ENCODE data around the gene ARHGAP22. TPM values are rescaled to one million over a fixed set of nuclear protein-coding genes. Genes with fewer than 3 reads are reported as not detected.

Gene ARHGAP22
- polyA plus RNA-seq, 1 donor from 2014 or later = 0.15 TPM

DNA sequence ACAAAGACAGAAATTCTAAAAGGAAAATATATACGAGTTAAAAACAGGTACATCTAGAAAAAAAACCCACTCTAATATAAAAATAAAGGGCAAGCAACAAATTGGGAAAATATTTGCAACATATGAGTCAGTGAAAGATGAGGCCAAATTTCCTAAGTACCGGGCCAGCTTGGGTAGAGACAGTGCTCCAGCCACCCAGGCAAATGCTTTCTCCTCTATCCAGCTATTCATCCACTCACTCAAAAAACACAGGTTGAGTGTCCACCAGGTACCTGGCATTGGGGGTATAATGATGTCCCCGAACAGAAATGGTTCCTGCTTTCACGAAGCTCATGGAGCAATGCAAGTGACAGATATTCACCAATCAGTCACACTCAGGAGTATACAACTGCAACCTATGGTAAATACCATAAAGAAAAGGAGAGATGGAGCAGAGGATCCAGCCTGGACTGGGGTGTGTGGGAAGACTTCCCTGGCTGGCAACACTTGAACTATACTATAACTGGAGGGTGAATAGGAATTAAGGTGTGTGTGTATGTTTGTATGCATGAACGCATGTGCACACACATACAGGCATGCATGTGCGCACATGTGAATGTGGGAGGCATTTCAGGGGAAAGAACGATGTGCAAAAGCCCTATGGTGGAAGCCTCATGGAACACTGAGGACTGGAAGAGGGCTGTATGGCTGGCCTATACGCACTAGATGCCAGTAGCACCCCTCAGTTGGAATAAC is 2.3 kb downstream of the ARHGAP22 start:
- no peak overlapping the region for H3K4me2 ChIP-seq (ENCODE audit: low read length)
- TF ChIP-seq, protein P1, sequence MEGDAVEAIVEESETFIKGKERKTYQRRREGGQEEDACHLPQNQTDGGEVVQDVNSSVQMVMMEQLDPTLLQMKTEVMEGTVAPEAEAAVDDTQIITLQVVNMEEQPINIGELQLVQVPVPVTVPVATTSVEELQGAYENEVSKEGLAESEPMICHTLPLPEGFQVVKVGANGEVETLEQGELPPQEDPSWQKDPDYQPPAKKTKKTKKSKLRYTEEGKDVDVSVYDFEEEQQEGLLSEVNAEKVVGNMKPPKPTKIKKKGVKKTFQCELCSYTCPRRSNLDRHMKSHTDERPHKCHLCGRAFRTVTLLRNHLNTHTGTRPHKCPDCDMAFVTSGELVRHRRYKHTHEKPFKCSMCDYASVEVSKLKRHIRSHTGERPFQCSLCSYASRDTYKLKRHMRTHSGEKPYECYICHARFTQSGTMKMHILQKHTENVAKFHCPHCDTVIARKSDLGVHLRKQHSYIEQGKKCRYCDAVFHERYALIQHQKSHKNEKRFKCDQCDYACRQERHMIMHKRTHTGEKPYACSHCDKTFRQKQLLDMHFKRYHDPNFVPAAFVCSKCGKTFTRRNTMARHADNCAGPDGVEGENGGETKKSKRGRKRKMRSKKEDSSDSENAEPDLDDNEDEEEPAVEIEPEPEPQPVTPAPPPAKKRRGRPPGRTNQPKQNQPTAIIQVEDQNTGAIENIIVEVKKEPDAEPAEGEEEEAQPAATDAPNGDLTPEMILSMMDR (IDR thresholded peaks at IDR 0.05; ENCODE audit: poor library complexity, severe bottlenecking) = no peak
- TF ChIP-seq EP300 (conservative IDR thresholded peaks at IDR 0.05; ENCODE audit: poor library complexity, severe bottlenecking) (no peak), SMC3 (conservative IDR thresholded peaks at IDR 0.05; ENCODE audit: poor library complexity) (no peak), POLR2AphosphoS5 (IDR thresholded peaks at IDR 0.05) (no peak), TAF1 (IDR thresholded peaks at IDR 0.05; ENCODE audit: low read depth) (no peak), EZH2 (IDR thresholded peaks at IDR 0.05; ENCODE audit: borderline replicate concordance, insufficient read depth, low read length, poor library complexity, severe bottlenecking) (no peak), RAD21 (conservative IDR thresholded peaks at IDR 0.05) (no peak), MXI1 (conservative IDR thresholded peaks at IDR 0.05; ENCODE audit: poor library complexity, severe bottlenecking) (no peak)
- TF ChIP-seq, protein P2, sequence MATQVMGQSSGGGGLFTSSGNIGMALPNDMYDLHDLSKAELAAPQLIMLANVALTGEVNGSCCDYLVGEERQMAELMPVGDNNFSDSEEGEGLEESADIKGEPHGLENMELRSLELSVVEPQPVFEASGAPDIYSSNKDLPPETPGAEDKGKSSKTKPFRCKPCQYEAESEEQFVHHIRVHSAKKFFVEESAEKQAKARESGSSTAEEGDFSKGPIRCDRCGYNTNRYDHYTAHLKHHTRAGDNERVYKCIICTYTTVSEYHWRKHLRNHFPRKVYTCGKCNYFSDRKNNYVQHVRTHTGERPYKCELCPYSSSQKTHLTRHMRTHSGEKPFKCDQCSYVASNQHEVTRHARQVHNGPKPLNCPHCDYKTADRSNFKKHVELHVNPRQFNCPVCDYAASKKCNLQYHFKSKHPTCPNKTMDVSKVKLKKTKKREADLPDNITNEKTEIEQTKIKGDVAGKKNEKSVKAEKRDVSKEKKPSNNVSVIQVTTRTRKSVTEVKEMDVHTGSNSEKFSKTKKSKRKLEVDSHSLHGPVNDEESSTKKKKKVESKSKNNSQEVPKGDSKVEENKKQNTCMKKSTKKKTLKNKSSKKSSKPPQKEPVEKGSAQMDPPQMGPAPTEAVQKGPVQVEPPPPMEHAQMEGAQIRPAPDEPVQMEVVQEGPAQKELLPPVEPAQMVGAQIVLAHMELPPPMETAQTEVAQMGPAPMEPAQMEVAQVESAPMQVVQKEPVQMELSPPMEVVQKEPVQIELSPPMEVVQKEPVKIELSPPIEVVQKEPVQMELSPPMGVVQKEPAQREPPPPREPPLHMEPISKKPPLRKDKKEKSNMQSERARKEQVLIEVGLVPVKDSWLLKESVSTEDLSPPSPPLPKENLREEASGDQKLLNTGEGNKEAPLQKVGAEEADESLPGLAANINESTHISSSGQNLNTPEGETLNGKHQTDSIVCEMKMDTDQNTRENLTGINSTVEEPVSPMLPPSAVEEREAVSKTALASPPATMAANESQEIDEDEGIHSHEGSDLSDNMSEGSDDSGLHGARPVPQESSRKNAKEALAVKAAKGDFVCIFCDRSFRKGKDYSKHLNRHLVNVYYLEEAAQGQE (IDR thresholded peaks at IDR 0.05; ENCODE audit: borderline replicate concordance) = no peak

DNA sequence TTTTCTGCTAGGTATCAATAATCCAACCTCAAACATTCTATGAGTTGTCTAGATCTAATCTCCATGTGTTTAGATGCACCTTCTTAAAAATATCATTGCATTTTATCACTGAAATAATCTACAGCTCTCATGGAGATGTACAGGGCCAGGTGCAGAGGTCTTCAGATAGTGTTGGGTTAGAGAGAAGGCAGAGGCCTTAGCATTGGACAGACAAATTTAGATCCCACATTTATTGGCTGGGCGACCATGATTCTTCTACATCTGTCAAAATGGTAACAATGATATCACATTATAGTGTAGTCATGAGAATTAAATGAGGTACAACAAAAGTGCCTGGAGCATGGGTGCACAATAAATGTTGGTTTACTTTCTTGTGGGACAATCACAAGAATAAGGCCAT is 3.1 kb downstream of the ARHGAP22 start:
- H3K36me3 ChIP-seq (ENCODE audit: insufficient read depth, low read length) = no peaks in the 10 kb centered on the region
- H2AFZ ChIP-seq (ENCODE audit: low read depth, low read length) = no peak overlapping the region
- H3K4me3 ChIP-seq (ENCODE audit: low read length) = no peak overlapping the region
- no peak overlapping the region for H3K27ac ChIP-seq (ENCODE audit: low read length)
- H3K9ac ChIP-seq (ENCODE audit: low read length) = no peak overlapping the region
- H3K27me3 ChIP-seq (ENCODE audit: insufficient read depth, low read depth, low read length) = peaks cover 16% of the 10 kb centered on the region
- no peaks in the 10 kb centered on the region for H3K9me2 ChIP-seq (ENCODE audit: insufficient read depth, low read length)
- H3F3A ChIP-seq (ENCODE audit: insufficient read depth, low read length, poor library complexity, severe bottlenecking) = no peaks in the 10 kb centered on the region
- H3K79me2 ChIP-seq (replicated peaks; ENCODE audit: insufficient read depth, low read length) = no peaks in the 10 kb centered on the region
- no peak overlapping the region for H3K4me2 ChIP-seq (ENCODE audit: low read length)
- no peaks in the 10 kb centered on the region for H3K9me3 ChIP-seq (ENCODE audit: low read length)
- TF ChIP-seq EP300 (conservative IDR thresholded peaks at IDR 0.05; ENCODE audit: poor library complexity, severe bottlenecking) (no peak), SMC3 (conservative IDR thresholded peaks at IDR 0.05; ENCODE audit: poor library complexity) (no peak), TAF1 (IDR thresholded peaks at IDR 0.05; ENCODE audit: low read depth) (no peak), RAD21 (conservative IDR thresholded peaks at IDR 0.05) (no peak), EZH2 (IDR thresholded peaks at IDR 0.05; ENCODE audit: borderline replicate concordance, insufficient read depth, low read length, poor library complexity, severe bottlenecking) (no peak)
- TF ChIP-seq, protein P1 (IDR thresholded peaks at IDR 0.05; ENCODE audit: poor library complexity, severe bottlenecking) = no peak
- TF ChIP-seq, protein P2 (IDR thresholded peaks at IDR 0.05; ENCODE audit: borderline replicate concordance) = no peak
- H4K20me1 ChIP-seq (ENCODE audit: insufficient read depth) = no peaks in the 10 kb centered on the region

More for the DNA sequence above, 2.3 kb downstream of the ARHGAP22 start:
- H4K20me1 ChIP-seq (ENCODE audit: insufficient read depth) = no peaks in the 10 kb centered on the region
- no peaks in the 10 kb centered on the region for H3K79me2 ChIP-seq (replicated peaks; ENCODE audit: insufficient read depth, low read length)
- H3K9me2 ChIP-seq (ENCODE audit: insufficient read depth, low read length) = no peaks in the 10 kb centered on the region
- H3K36me3 ChIP-seq (ENCODE audit: insufficient read depth, low read length) = no peaks in the 10 kb centered on the region
- no peaks in the 10 kb centered on the region for H3K9me3 ChIP-seq (ENCODE audit: low read length)
- no peak overlapping the region for H3K9ac ChIP-seq (ENCODE audit: low read length)
- no peak overlapping the region for H3K27ac ChIP-seq (ENCODE audit: low read length)
- H2AFZ ChIP-seq (ENCODE audit: low read depth, low read length) = no peak overlapping the region
- no peak overlapping the region for H3K4me3 ChIP-seq (ENCODE audit: low read length)
- H3F3A ChIP-seq (ENCODE audit: insufficient read depth, low read length, poor library complexity, severe bottlenecking) = no peaks in the 10 kb centered on the region
- peaks cover 16% of the 10 kb centered on the region for H3K27me3 ChIP-seq (ENCODE audit: insufficient read depth, low read depth, low read length)

Data from neural cell (in vitro differentiated cells).